IMR-90 (cell line): ENCODE results near the gene TMEM14A.

Source experiments
- BHLHE40 ChIP-seq: fragments of 150-350 bp; IDR thresholded peaks from 2 replicates; pipeline ENCODE4 v1.6.1; 2016; ENCODE audit warnings: mild to moderate bottlenecking, low read depth, low read length
- CTCF ChIP-seq: conservative IDR thresholded peaks from 2 replicates; pipeline ENCODE4 v1.5.1; 2012; ENCODE audit warnings: mild to moderate bottlenecking, low read depth, low read length, improper control_type of control experiment
- POLR2A ChIP-seq: IDR thresholded peaks from 2 replicates; pipeline ENCODE4 v1.6.1; 2012; ENCODE audit warnings: mild to moderate bottlenecking, low read depth, low read length

DNA sequence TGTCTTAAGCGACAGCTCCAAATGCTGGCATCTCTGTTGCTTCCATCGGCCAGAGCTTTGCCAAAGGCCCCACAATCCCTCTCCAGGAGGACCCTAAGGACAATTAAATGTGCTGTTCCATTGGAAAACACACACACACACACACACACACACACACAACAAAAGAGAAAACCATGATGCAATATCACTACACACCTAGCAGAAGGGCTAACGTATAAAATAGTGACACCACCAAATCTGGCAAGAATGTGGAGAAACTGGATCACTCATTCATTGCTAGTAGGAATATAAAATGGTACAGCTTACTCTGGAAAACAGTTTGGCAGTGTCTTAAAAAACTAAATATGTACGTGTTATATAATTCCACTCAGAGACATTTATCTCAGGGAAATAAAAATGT is 13.0 kb upstream of the TMEM14A start:
- no peak for TF ChIP-seq BHLHE40
- TF ChIP-seq CTCF, result no peak
- no peak for TF ChIP-seq POLR2A
